Fibroblast of the aortic adventitia (primary cell): ENCODE data around the gene LMTK2. TPM values are rescaled to one million over a fixed set of nuclear protein-coding genes. Genes with fewer than 3 reads are reported as not detected.

Experiments
- DNase-seq: peaks from one replicate; pipeline ENCODE4 v3.0.0-alpha.2; 2010; ENCODE audit warnings: low read depth
- H3K4me3 ChIP-seq: 2 replicates; pipeline ENCODE4 v1.5.1; 2011; ENCODE audit warnings: low read depth, mild to moderate bottlenecking, control low read depth, low read length, moderate library complexity
- total RNA-seq: library from RNA; depleted of rRNA; stranded (reverse); fragments of >200 nt; gene quantifications from 2 replicates; pipeline ENCODE4 v1.2.3, GENCODE V29; 2012; ENCODE audit warnings: low replicate concordance
- TF ChIP-seq, protein P1 (sequence below): IDR thresholded peaks from 2 replicates; pipeline ENCODE4 v1.5.1; 2011; ENCODE audit warnings: mild to moderate bottlenecking, low read length, control low read depth, inconsistent platforms; ENCODE audit not compliant: insufficient read depth

LMTK2 gene
- total RNA-seq, 1 donor: 10.8 TPM

DNA sequence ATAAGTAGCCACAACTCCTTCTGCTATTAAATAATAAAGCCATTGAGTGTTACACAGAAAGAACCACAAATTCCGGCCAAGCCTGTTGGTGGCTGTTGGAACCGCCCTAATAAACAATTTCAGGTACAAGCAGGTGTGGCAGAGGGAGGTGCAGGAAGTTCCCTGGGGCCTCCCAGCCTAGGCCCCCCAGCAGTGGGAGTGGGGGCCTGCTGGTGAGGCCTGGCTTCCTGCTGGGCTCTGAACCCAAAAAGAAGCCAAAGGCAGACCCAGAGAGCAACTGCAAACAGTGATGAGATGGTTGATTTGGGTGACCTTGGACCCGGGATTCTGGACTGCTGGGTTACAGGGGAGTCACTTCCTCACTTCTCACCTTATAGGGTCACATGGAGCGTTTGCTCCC is 21.0 kb upstream of the LMTK2 start:
- H3K4me3 ChIP-seq: no peak overlapping the region
- TF ChIP-seq, protein P1, sequence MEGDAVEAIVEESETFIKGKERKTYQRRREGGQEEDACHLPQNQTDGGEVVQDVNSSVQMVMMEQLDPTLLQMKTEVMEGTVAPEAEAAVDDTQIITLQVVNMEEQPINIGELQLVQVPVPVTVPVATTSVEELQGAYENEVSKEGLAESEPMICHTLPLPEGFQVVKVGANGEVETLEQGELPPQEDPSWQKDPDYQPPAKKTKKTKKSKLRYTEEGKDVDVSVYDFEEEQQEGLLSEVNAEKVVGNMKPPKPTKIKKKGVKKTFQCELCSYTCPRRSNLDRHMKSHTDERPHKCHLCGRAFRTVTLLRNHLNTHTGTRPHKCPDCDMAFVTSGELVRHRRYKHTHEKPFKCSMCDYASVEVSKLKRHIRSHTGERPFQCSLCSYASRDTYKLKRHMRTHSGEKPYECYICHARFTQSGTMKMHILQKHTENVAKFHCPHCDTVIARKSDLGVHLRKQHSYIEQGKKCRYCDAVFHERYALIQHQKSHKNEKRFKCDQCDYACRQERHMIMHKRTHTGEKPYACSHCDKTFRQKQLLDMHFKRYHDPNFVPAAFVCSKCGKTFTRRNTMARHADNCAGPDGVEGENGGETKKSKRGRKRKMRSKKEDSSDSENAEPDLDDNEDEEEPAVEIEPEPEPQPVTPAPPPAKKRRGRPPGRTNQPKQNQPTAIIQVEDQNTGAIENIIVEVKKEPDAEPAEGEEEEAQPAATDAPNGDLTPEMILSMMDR: no peak

DNA sequence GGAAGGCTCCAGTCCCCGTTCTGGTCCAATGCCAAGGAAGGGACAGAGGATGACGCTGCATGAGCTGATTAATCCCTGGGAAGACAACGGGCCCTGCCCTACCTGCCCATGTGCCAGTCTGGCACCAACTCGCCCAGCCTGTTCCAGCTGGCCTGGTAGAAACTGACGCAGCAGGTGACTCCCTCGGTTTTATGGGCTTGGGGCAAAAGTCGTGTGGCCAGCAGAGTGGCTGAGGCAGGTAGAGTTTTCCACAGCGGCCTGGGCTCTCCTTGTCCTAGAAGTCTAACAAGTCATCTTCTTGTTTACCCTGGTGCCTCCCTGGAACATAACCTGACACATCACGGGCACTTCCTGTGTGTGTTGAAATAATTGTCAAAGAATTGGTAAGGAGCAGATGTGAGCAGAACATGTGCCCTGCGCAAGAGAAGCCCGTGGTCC is 20.4 kb upstream of the LMTK2 start:
- TF ChIP-seq, protein P1: no peak
- H3K4me3 ChIP-seq: no peak overlapping the region
- DNase-seq: no peak

More for the DNA sequence above, 21.0 kb upstream of the LMTK2 start:
- DNase-seq: no peak

DNA sequence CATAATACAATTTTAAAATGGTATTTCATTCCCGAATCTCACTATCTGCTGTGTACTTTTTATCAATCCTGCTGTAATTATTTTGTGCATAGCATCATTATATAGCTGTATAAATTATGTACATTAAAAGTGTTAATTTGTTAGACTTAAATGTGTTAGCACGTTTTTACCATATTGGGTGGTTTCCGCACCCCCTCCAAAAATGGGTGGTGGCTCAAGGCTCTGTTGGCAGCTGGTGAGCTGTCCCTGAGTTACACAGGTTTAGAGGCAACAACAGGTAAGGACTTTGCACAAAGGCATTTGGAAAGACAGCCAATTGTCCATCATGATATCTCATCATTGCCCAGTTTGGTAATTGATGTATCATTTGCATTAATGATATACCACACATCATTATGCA is 18.6 kb upstream of the LMTK2 start:
- TF ChIP-seq, protein P1: no peak
- no peak overlapping the region for H3K4me3 ChIP-seq
- no peak for DNase-seq

DNA sequence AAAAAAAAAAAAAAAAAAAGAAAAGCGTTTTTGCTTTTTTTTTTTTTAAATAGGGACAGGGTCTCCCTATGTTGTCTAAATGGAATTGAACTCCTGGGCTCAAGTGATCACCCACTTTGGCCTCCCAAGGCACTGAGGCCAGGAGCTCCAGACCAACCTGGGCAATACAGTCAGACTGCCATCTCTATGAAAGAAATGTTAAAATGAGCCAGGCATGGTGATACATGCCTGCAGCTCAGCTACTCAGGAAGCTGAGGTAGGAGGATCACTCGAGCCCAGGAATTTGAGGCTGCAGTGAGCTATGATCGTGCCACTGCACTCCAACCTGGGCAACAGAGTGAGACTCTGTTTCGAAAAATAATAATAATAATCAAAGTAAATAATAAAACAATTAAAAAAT is 16.5 kb upstream of the LMTK2 start:
- DNase-seq: no peak
- TF ChIP-seq, protein P1: no peak
- no peak overlapping the region for H3K4me3 ChIP-seq

DNA sequence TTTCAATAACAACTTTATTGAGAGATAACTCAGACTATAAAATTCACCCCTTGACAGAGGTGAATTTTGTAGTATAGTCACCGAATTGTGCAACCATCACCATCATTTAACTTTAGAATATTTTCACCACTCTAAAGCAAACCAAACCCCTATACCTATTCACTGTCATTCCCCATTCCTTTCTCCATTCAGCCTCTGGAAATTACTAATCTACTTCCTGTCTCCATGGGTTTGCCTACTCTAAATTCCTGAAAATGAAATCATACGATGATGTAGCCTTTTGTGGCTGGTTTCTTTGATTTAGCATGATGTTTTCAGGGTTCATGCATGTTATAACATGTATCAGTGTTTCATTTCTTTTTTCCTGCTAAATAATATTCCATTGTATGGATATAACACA is 15.6 kb upstream of the LMTK2 start:
- H3K4me3 ChIP-seq: no peak overlapping the region
- DNase-seq: no peak
- TF ChIP-seq, protein P1: no peak

DNA sequence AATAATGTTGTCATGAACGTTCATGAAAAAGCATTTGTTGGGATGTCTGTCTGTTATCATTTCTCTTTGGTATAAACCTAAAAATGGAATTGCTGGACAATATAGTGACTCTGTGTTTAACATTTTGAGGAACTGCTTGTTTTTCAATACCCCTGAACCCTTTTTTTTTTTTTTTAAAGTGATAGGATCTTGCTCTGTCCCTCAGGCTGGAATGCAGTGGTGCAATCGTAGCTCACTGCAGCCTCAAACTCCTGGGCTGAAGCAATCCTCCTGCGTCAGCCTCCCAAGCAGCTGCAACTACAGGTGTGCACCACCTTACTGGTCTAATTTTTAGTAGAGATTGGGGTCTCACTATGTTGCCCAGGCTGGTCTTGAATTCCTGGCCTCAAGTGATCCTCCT is 15.1 kb upstream of the LMTK2 start:
- no peak overlapping the region for H3K4me3 ChIP-seq
- DNase-seq: no peak
- TF ChIP-seq, protein P1: no peak

DNA sequence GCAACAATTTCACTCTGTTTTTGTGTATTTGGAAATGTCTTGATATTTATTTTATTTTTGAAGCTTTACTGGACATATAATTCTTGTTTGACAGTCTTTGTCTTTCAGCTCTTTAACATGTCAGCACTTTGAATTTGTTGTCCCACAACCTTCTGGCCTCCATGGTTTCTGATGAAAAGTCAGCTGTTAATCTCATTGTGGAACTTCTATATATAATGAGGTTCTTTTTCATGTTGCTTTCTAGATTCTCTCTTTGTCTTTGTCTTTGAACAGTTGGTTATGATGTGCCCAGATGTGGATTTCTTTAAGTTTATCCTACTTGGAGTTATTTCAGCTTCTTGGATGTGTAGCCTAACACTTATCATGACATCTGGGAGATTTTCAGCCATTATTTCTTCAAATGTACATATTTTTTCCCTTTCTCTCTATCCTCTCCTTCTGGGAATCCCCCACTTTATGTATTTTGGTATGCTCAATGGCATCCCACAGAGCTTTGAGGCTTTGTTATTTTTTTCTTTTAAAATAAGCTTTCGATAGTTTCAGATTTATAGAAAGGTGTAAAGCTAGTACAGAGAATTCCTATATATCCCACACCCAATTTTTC is 9.5 kb upstream of the LMTK2 start:
- TF ChIP-seq, protein P1: no peak
- no peak for DNase-seq
- no peak overlapping the region for H3K4me3 ChIP-seq
